Mucosa of descending colon (tissue), 3 donors: ENCODE results near the gene EMX1. TPM values are rescaled to one million over a fixed set of nuclear protein-coding genes. Genes with fewer than 3 reads are reported as not detected.

ENCODE experiments used
- ATAC-seq: fragments of 200-7000 bp; cut with Tn5 transposase; one replicate; pipeline ENCODE4 v1.9.1; 2020; ENCODE audit warnings: mild to moderate bottlenecking, moderate library complexity
- DNase-seq, 3 donors: peaks; one replicate each; pipeline ENCODE4 v3.0.0-alpha.2; 2020
- H3K36me3 ChIP-seq: fragments of 200-600 bp; one replicate; pipeline ENCODE4 v1.8.0; 2021; ENCODE audit warnings: low read depth, mild to moderate bottlenecking
- H3K4me1 ChIP-seq: fragments of 200-600 bp; one replicate; pipeline ENCODE4 v1.8.0; 2021; ENCODE audit warnings: low read depth, mild to moderate bottlenecking
- H3K4me3 ChIP-seq: fragments of 200-600 bp; one replicate; pipeline ENCODE4 v1.8.0; 2021; ENCODE audit warnings: mild to moderate bottlenecking
- H3K9me3 ChIP-seq: fragments of 200-600 bp; one replicate; pipeline ENCODE4 v1.8.0; 2021; ENCODE audit warnings: mild to moderate bottlenecking
- intact Hi-C, 2 donors: fragments of 100-400 bp; cut with DNase I in 1 of 2; cut with micrococcal nuclease in 1 of 2; formaldehyde crosslinking; loops; one replicate each; pipeline versions ENCODE4 v1.11.0 to v1.11.1; 2022; cut with DNase I, micrococcal nuclease
- total RNA-seq, 3 donors: library from RNA; stranded (reverse); fragmentation: NEBNext Ultra II Directional in 2 of 3; extraction: Animal tissue kit (Norgen Biotek cat#: 25700) in 2 of 3; gene quantifications; one replicate each; pipeline versions ENCODE4 v1.2.1 to v1.2.4, GENCODE V29; 2021 to 2023
- TF ChIP-seq, protein P1 (sequence below): fragments of 200-600 bp; IDR thresholded peaks from one replicate; pipeline ENCODE4 v1.8.0; 2022; ENCODE audit warnings: antibody characterized with exemption, mild to moderate bottlenecking
- donor health status: DM: no; HTN: no; CAD: no; lungs with moderate emphysema.
- donor health status: DM: no; HTN: no; CAD: no.
- donor health status: DM: no; HTN: yes; CAD: no.

Gene EMX1
- total RNA-seq, 3 donors from 2014 or later: 0.96 to 3.6 (median 1.6) TPM

DNA sequence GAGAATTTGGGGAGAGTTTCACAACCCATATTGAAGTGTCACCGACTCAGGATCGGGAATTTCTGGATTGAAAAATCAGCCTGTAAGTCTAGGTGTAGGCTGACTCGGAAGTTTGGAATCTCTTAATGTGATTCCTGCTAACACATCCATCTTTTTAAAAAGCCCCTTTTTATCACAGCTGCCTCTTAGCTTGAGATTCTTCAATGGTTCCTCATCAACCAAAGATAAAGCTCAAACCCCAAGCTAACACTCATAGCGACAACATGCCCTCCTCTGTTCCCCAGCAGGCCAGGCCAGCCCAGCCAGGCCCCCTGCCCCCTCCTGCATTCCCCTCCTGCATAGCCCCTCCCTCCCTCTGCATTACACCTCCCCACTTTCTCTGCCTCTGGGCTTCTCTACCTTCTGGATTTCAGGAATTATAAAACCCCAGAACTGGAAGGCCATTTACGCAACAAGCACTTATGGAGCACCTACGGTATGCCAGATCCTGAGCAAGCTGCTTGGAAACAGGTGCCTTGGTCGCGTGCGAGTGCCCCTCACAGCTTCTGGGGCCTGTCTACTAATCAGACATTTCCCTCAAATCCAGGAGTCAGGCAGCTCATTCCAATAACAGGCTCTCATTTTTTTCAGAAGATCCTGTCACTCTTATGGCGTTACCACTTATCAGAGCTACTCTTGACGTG lies 63.4 kb downstream of the EMX1 start:
- Histone ChIP-seq H3K36me3 (no peaks in the 10 kb centered on the region), H3K9me3 (no peaks in the 10 kb centered on the region), H3K4me1 (no peaks in the 10 kb centered on the region), H3K4me3 (no peak overlapping the region)
- TF ChIP-seq, protein P1, sequence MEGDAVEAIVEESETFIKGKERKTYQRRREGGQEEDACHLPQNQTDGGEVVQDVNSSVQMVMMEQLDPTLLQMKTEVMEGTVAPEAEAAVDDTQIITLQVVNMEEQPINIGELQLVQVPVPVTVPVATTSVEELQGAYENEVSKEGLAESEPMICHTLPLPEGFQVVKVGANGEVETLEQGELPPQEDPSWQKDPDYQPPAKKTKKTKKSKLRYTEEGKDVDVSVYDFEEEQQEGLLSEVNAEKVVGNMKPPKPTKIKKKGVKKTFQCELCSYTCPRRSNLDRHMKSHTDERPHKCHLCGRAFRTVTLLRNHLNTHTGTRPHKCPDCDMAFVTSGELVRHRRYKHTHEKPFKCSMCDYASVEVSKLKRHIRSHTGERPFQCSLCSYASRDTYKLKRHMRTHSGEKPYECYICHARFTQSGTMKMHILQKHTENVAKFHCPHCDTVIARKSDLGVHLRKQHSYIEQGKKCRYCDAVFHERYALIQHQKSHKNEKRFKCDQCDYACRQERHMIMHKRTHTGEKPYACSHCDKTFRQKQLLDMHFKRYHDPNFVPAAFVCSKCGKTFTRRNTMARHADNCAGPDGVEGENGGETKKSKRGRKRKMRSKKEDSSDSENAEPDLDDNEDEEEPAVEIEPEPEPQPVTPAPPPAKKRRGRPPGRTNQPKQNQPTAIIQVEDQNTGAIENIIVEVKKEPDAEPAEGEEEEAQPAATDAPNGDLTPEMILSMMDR: no peak
- ATAC-seq (no peak), DNase-seq (peak in 1 of 3 donors; percentile 11)
- intact Hi-C loops: no loop called here

DNA sequence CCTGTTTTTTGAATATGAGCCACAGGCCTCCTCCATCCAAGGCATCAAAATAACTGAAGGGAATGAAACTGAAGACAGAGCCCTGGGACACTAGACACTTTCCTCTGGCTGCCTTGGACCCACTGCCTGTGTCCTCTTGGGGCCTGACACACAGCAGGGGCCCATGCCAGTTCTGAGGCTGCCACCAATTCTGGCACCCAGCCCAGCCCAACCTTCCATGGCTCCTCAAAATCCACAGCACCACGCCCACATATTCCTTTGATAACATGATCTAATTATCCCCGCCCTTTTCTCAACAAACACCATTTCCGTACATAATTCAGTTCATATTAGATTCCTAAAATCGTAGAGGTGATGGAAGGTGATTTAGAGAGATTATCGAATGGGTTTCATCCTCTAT lies 64.2 kb downstream of the EMX1 start:
- no peaks in the 10 kb centered on the region for H3K36me3 ChIP-seq
- TF ChIP-seq, protein P1: no peak
- peak; percentile 22 to 46 (median 45) for DNase-seq
- intact Hi-C loops: no loop called here
- H3K4me1 ChIP-seq: no peaks in the 10 kb centered on the region
- no peak overlapping the region for H3K4me3 ChIP-seq
- no peaks in the 10 kb centered on the region for H3K9me3 ChIP-seq
- no peak for ATAC-seq

DNA sequence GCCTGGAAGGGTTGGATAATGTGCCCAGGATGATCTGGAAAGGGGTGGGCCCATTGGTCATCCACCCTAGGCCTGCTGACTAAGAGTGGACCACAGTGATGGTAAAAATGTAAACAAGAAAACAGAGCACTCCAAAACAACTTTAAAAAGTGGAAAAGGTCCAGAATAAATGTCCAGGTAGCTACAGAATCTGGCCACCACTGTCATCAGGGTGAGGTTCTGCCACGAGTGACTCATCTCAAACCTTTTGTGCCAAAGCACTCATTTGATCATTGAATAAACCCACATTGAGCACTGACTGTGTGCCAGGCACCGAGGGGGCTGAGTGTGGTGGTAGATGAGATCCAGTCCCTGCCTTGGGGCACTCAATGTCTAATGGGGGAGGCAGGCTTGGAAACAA lies 64.9 kb downstream of the EMX1 start:
- TF ChIP-seq, protein P1: no peak
- ATAC-seq (no peak), DNase-seq (peak in 1 of 3 donors; percentile 23)
- no peaks in the 10 kb centered on the region for H3K36me3 ChIP-seq
- H3K4me1 ChIP-seq: no peaks in the 10 kb centered on the region
- intact Hi-C loops: no loop called here
- no peak overlapping the region for H3K4me3 ChIP-seq
- H3K9me3 ChIP-seq: no peaks in the 10 kb centered on the region

DNA sequence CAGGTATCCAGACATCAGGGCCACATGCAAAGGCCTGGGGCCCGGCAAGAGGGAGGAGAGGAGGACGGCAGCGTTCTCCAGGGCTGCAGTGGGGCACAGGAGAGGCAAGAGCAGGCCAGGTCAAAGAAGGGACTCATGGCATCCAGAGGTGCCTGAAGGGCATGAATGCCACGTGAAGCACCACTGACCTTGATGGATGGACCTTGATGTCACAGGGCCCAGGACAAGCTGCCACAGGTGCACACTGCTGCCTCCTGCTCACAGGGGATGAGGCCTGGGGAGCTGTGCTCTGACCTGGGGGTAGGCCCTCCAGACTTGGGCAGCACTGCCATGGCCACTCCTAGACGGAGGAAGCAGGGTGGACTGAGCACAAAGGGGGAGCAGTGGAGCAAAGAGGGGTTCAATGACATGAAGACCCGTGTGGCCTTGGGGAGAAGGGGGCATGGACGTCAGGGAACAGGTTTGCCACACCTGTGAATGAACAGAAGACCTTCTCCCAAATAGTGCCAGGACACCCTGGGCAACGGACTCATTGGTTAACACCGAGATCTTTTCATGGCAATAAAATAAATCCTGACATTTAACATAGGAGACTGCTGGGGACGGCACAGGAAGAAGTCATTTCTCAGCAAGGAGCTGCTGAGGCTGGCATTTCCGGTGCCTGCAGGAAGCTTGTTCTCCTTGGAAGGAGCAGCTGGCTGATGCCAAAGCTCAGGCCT lies 65.6 kb downstream of the EMX1 start:
- no peaks in the 10 kb centered on the region for H3K9me3 ChIP-seq
- TF ChIP-seq, protein P1: no peak
- H3K4me3 ChIP-seq: no peak overlapping the region
- no peaks in the 10 kb centered on the region for H3K4me1 ChIP-seq
- DNase-seq (peak in 1 of 3 donors; percentile 27), ATAC-seq (no peak)
- no peaks in the 10 kb centered on the region for H3K36me3 ChIP-seq
- intact Hi-C loops: no loop called here

DNA sequence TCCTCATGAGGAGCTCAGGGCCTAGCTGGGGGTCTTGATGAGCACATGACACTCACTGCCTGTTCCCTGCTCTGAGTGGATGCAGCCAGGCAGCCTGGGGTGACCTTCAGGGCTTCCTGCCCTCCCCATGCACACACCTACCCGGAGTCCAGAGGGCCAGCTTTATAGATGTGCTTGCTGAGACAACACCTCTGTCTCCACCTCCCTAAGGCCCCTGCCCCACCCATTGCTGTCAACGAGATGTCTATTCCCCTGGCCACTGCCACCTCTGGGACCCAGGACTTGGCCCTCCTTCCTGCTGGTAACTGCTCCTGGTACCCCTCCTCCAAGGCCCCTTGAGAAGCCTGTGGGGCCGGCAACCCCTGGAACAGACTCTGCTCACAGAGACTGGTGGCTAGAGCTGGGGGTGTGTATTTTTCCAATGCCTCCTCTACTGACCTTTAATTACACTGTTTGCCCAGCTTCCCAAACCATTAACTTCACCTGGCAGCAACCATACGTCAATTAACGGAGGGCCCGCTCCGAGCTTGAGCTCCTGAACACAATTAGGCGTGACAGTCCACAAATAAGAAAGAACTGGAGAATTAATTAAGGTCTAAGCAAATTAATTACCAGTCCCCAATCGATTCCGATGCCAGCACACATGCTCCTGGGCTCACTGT lies 66.3 kb downstream of the EMX1 start:
- H3K4me1 ChIP-seq: no peaks in the 10 kb centered on the region
- DNase-seq: peak in 2 of 3 donors; percentile 52 to 62
- no peaks in the 10 kb centered on the region for H3K36me3 ChIP-seq
- H3K4me3 ChIP-seq: no peak overlapping the region
- no peaks in the 10 kb centered on the region for H3K9me3 ChIP-seq
- ATAC-seq: peak; percentile 90
- TF ChIP-seq, protein P1: no peak
- intact Hi-C loops: no loop called here
